Measurements from ENCODE around the gene AFAP1.

AFAP1 gene

GRCh38 chr4:7862561-7863192, 77.0 kb downstream of the AFAP1 start:
- H3K4me3 ChIP-seq (replicated peaks in 1 of 2; ENCODE audit: low read depth in 2 of 2, low read length in 2 of 2) = no peak overlapping the region
- peak in 1 of 2 donors; percentile 41 for DNase-seq (ENCODE audit: low read depth in 2 of 2)
- no peak for TF ChIP-seq CTCF (IDR thresholded peaks at IDR 0.05; ENCODE audit: low read depth, low read length)

- DNase-seq (ENCODE audit: low read depth in 2 of 2) = peak; percentile 97
- no peak for TF ChIP-seq CTCF (IDR thresholded peaks at IDR 0.05; ENCODE audit: low read depth, low read length)
- H3K4me3 ChIP-seq (replicated peaks in 1 of 2; ENCODE audit: low read depth in 2 of 2, low read length in 2 of 2) = no peak overlapping the region
Observed at GRCh38 chr4:7861440-7861881, 78.2 kb downstream of the AFAP1 start.

GRCh38 chr4:7860600-7861163, 79.0 kb downstream of the AFAP1 start:
- no peak for TF ChIP-seq CTCF (IDR thresholded peaks at IDR 0.05; ENCODE audit: low read depth, low read length)
- DNase-seq (ENCODE audit: low read depth in 2 of 2) = no peak
- H3K4me3 ChIP-seq (replicated peaks in 1 of 2; ENCODE audit: low read depth in 2 of 2, low read length in 2 of 2) = no peak overlapping the region

- no peak overlapping the region for H3K4me3 ChIP-seq (replicated peaks in 1 of 2; ENCODE audit: low read depth in 2 of 2, low read length in 2 of 2)
- TF ChIP-seq CTCF (IDR thresholded peaks at IDR 0.05; ENCODE audit: low read depth, low read length) = no peak
- no peak for DNase-seq (ENCODE audit: low read depth in 2 of 2)
Observed at GRCh38 chr4:7859326-7859725, 80.3 kb downstream of the AFAP1 start.

GRCh38 chr4:7858498-7858897, 81.2 kb downstream of the AFAP1 start:
- no peak for TF ChIP-seq CTCF (IDR thresholded peaks at IDR 0.05; ENCODE audit: low read depth, low read length)
- DNase-seq (ENCODE audit: low read depth in 2 of 2) = no peak
- no peak overlapping the region for H3K4me3 ChIP-seq (replicated peaks in 1 of 2; ENCODE audit: low read depth in 2 of 2, low read length in 2 of 2)

GRCh38 chr4:7857993-7858392, 81.7 kb downstream of the AFAP1 start:
- TF ChIP-seq CTCF (IDR thresholded peaks at IDR 0.05; ENCODE audit: low read depth, low read length) = no peak
- no peak overlapping the region for H3K4me3 ChIP-seq (replicated peaks in 1 of 2; ENCODE audit: low read depth in 2 of 2, low read length in 2 of 2)
- DNase-seq (ENCODE audit: low read depth in 2 of 2) = no peak
